GM23338 (cell line): ENCODE data around the gene LAPTM4A. TPM values are rescaled to one million over a fixed set of nuclear protein-coding genes. Genes with fewer than 3 reads are reported as not detected.

ENCODE experiments used
- CREB1 ChIP-seq: fragments of 250-450 bp; sonication (Bioruptor Pico); IDR thresholded peaks from 2 replicates; pipeline ENCODE4 v1.5.0; 2020; ENCODE audit warnings: low read depth, mild to moderate bottlenecking, moderate library complexity
- EZH2phosphoT487 ChIP-seq: fragments of 200-600 bp; sonication (generic); IDR thresholded peaks from one replicate; pipeline ENCODE4 v1.8.1; 2018; ENCODE audit warnings: antibody characterized with exemption; ENCODE audit not compliant: unreplicated experiment
- NANOG ChIP-seq: IDR thresholded peaks from 2 replicates; pipeline ENCODE4 v1.6.1; 2016; ENCODE audit warnings: antibody characterized with exemption, borderline replicate concordance
- REST ChIP-seq: IDR thresholded peaks from one replicate; pipeline ENCODE4 v1.6.1; 2018; ENCODE audit warnings: antibody characterized with exemption; ENCODE audit not compliant: unreplicated experiment
- STAT1 ChIP-seq: IDR thresholded peaks from one replicate; pipeline ENCODE4 v1.6.1; 2016; ENCODE audit warnings: antibody characterized with exemption; ENCODE audit not compliant: unreplicated experiment
- ZNF462 ChIP-seq: fragments of 250-450 bp; sonication (Bioruptor Pico); IDR thresholded peaks from 2 replicates; pipeline ENCODE4 v1.5.0; 2020; ENCODE audit warnings: mild to moderate bottlenecking, moderate library complexity
- polyA plus RNA-seq: library from polyadenylated mRNA; unstranded; fragments of >200 nt; fragmentation: Nextera tagmentation; extraction: Ambion mirVana; gene quantifications from 2 replicates; pipeline ENCODE4 v1.2.1, GENCODE V29; 2016
- total RNA-seq: library from RNA; depleted of rRNA; stranded (reverse); fragments of >200 nt; shearing (Covaris generic); gene quantifications from 2 replicates; pipeline ENCODE4 v1.2.3, GENCODE V29; 2014
- TF ChIP-seq, protein P1 (sequence below): IDR thresholded peaks from 2 replicates; pipeline ENCODE4 v1.6.1; 2016; ENCODE audit warnings: antibody characterized with exemption
- TF ChIP-seq, protein P2 (sequence below), 2 experiments: fragments of 200-600 bp in 1 of 2; sonication (generic) in 1 of 2; conservative IDR thresholded peaks; 2 replicates each; pipeline versions ENCODE4 v1.5.1 to v1.6.1; 2016 to 2017; ENCODE audit warnings: antibody characterized with exemption in 2 of 2, low read depth in 2 of 2, mild to moderate bottlenecking in 2 of 2, moderate library complexity in 1 of 2

The LAPTM4A gene
- total and polyA plus RNA-seq, 2 experiments from 2014 or later, result 123 to 214 TPM

DNA sequence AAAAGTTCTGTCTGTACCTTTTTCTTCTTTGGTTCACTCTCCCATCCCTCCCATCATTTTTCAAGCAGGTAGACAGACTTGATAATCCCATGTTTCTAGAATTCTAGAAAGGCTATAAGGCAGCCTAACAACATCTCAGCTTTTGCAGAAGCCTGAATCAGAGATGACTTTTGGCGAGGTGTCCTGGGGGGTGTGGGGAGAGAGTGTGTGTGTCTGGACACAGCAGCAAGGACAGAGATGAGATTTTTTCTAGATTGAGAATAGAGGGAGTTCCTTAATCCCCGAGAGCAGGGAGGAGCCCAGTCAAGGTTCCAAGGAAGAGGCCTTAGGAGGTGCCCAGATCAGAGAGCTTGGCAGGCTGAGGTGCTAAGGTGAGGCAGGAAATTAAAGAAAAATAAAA, 22.0 kb upstream of the LAPTM4A start (continued):
- TF ChIP-seq ZNF462 (CRISPR knock-in tag) (no peak), REST (no peak), EZH2phosphoT487 (no peak), NANOG (no peak), CREB1 (CRISPR knock-in tag) (no peak), STAT1 (no peak)
- TF ChIP-seq, protein P1, sequence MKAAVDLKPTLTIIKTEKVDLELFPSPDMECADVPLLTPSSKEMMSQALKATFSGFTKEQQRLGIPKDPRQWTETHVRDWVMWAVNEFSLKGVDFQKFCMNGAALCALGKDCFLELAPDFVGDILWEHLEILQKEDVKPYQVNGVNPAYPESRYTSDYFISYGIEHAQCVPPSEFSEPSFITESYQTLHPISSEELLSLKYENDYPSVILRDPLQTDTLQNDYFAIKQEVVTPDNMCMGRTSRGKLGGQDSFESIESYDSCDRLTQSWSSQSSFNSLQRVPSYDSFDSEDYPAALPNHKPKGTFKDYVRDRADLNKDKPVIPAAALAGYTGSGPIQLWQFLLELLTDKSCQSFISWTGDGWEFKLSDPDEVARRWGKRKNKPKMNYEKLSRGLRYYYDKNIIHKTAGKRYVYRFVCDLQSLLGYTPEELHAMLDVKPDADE, result no peak
- TF ChIP-seq, protein P2, sequence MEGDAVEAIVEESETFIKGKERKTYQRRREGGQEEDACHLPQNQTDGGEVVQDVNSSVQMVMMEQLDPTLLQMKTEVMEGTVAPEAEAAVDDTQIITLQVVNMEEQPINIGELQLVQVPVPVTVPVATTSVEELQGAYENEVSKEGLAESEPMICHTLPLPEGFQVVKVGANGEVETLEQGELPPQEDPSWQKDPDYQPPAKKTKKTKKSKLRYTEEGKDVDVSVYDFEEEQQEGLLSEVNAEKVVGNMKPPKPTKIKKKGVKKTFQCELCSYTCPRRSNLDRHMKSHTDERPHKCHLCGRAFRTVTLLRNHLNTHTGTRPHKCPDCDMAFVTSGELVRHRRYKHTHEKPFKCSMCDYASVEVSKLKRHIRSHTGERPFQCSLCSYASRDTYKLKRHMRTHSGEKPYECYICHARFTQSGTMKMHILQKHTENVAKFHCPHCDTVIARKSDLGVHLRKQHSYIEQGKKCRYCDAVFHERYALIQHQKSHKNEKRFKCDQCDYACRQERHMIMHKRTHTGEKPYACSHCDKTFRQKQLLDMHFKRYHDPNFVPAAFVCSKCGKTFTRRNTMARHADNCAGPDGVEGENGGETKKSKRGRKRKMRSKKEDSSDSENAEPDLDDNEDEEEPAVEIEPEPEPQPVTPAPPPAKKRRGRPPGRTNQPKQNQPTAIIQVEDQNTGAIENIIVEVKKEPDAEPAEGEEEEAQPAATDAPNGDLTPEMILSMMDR (conservative IDR thresholded peaks at IDR 0.05; ENCODE audit: low read depth in 2 of 2), result no peak
